ENCODE measurements around the gene ROR1. TPM values are rescaled to one million over a fixed set of nuclear protein-coding genes. Genes with fewer than 3 reads are reported as not detected.

The ROR1 gene
- total and polyA plus RNA-seq, 2 of the 13 experiments (the other 11 are each of a cell fraction or from before 2014, with no cell fraction given), result 0.58 to 2.3 TPM

GRCh38 chr1:63987628-63988024 lies 213.8 kb downstream of the ROR1 start (continued):
- TF ChIP-seq CBX2 (IDR thresholded peaks at IDR 0.05; ENCODE audit: low read depth, low read length) (no peak), CBX2 (CRISPR knock-in tag; IDR thresholded peaks at IDR 0.05; ENCODE audit: low read depth) (no peak)

- intact Hi-C loops (cut with micrococcal nuclease; ENCODE audit: unreplicated experiment), result no loop called here
- DNase-seq (ENCODE audit: low spot score) (no peak), ATAC-seq (no peak), FAIRE-seq (no peak)
- Histone ChIP-seq H3K9me3 (ENCODE audit: low read length) (no peaks in the 10 kb centered on the region), H3K4me2 (ENCODE audit: low read depth, low read length) (no peak overlapping the region), H2AFZ (ENCODE audit: low read length) (no peak overlapping the region), H3K4me3 (replicated peaks in 1 of 3; ENCODE audit: insufficient read depth in 1 of 3, low read depth in 2 of 3, low read length in 3 of 3) (no peak overlapping the region), H3K4me1 (ENCODE audit: insufficient read depth, low read length) (no peaks in the 10 kb centered on the region), H3K36me3 (replicated peaks in 1 of 2; ENCODE audit: control insufficient read depth in 1 of 2, insufficient read depth in 2 of 2, low read length in 2 of 2) (no peaks in the 10 kb centered on the region), H3K9ac (ENCODE audit: insufficient read depth, low read depth, low read length) (no peak overlapping the region), H3K27ac (ENCODE audit: extremely low read length, insufficient read depth, low read length) (no peak overlapping the region), H4K20me1 (ENCODE audit: insufficient read depth, low read length) (no peaks in the 10 kb centered on the region), H3K79me2 (ENCODE audit: insufficient read depth, low read length) (no peaks in the 10 kb centered on the region), H3K27me3 (ENCODE audit: control insufficient read depth in 1 of 2, insufficient read depth in 2 of 2, low read length in 2 of 2) (no peaks in the 10 kb centered on the region)
- no TSS peak for BruUV-seq (replicated peaks)
- TF ChIP-seq ZNF672 (CRISPR knock-in tag; IDR thresholded peaks at IDR 0.05), result no peak
- POLR2A ChIA-PET, result no interaction called here
- CTCF ChIA-PET (ENCODE audit: low intra/inter-chr PET ratio, low total read pairs), result no interaction called here
- 27% methylated on average over 2 of the region's 2 CpGs for WGBS (ENCODE audit: low lambda C conversion rate)
- in situ Hi-C loops (cut with HindIII; ENCODE audit: extremely low pct_ligation_motif_present, low pct_unique_long_range_greater_than_20kb), result no loop called here
These were observed 215.1 kb downstream of the ROR1 start for GRCh38 chr1:63988941-63989340.

GRCh38 chr1:63991685-63992084 lies 217.9 kb downstream of the ROR1 start:
- FAIRE-seq (no peak), DNase-seq (ENCODE audit: low spot score) (no peak), ATAC-seq (no peak)
- Histone ChIP-seq H3K27ac (ENCODE audit: extremely low read length, insufficient read depth, low read length) (no peak overlapping the region), H3K27me3 (ENCODE audit: control insufficient read depth in 1 of 2, insufficient read depth in 2 of 2, low read length in 2 of 2) (no peaks in the 10 kb centered on the region), H3K79me2 (ENCODE audit: insufficient read depth, low read length) (no peaks in the 10 kb centered on the region), H3K9me3 (ENCODE audit: low read length) (no peaks in the 10 kb centered on the region), H3K9ac (ENCODE audit: insufficient read depth, low read depth, low read length) (no peak overlapping the region), H3K4me1 (ENCODE audit: insufficient read depth, low read length) (no peaks in the 10 kb centered on the region), H3K36me3 (replicated peaks in 1 of 2; ENCODE audit: control insufficient read depth in 1 of 2, insufficient read depth in 2 of 2, low read length in 2 of 2) (no peaks in the 10 kb centered on the region), H4K20me1 (ENCODE audit: insufficient read depth, low read length) (no peaks in the 10 kb centered on the region), H2AFZ (ENCODE audit: low read length) (no peak overlapping the region), H3K4me3 (replicated peaks in 1 of 3; ENCODE audit: insufficient read depth in 1 of 3, low read depth in 2 of 3, low read length in 3 of 3) (no peak overlapping the region), H3K4me2 (ENCODE audit: low read depth, low read length) (no peak overlapping the region)
- POLR2A ChIA-PET, result no interaction called here
- 27% methylated on average over 2 of the region's 2 CpGs for WGBS (ENCODE audit: low lambda C conversion rate)
- CTCF ChIA-PET (ENCODE audit: low intra/inter-chr PET ratio, low total read pairs), result no interaction called here
- in situ Hi-C loops (cut with HindIII; ENCODE audit: extremely low pct_ligation_motif_present, low pct_unique_long_range_greater_than_20kb), result no loop called here
- no peak for TF ChIP-seq ZNF468 (CRISPR knock-in tag; IDR thresholded peaks at IDR 0.05)
- no peak for TF ChIP-seq EHMT2 (IDR thresholded peaks at IDR 0.05; ENCODE audit: borderline replicate concordance, low read depth, low read length)
- no peak for TF ChIP-seq ZNF260 (CRISPR knock-in tag; IDR thresholded peaks at IDR 0.05; ENCODE audit: borderline replicate concordance, low read depth)
- no peak for TF ChIP-seq ZSCAN29 (CRISPR knock-in tag; conservative IDR thresholded peaks at IDR 0.05)
- no peak for TF ChIP-seq MAFF (IDR thresholded peaks at IDR 0.05; ENCODE audit: low read depth, low read length)
- no peak for TF ChIP-seq ZNF430 (CRISPR knock-in tag; IDR thresholded peaks at IDR 0.05)
- TF ChIP-seq ZNF138 (CRISPR knock-in tag; IDR thresholded peaks at IDR 0.05; ENCODE audit: low read depth), result no peak
- no peak for TF ChIP-seq ZMYM4 (CRISPR knock-in tag; IDR thresholded peaks at IDR 0.05)
- no peak for TF ChIP-seq ESRRA (CRISPR knock-in tag; IDR thresholded peaks at IDR 0.05; ENCODE audit: low read depth)
- no peak for TF ChIP-seq ZNF850 (CRISPR knock-in tag; conservative IDR thresholded peaks at IDR 0.05)
- TF ChIP-seq ASH2L (IDR thresholded peaks at IDR 0.05; ENCODE audit: insufficient read length, low read depth, low read length), result no peak
- no peak for TF ChIP-seq ZBTB20 (CRISPR knock-in tag; IDR thresholded peaks at IDR 0.05; ENCODE audit: borderline replicate concordance, low read depth)
- BruUV-seq (replicated peaks), result no TSS peak
- intact Hi-C loops (cut with micrococcal nuclease; ENCODE audit: unreplicated experiment), result no loop called here

Measured in HepG2 (cell line).